Fibroblast of peridontal ligament (primary cell): Measurements from ENCODE around the gene PCBP3.
"Not testable (repeated sequence)": the region's sequence is repeated elsewhere in the genome, so short reads cannot be mapped to it uniquely, and the experiment has no call there.

ENCODE experiments used
- DNase-seq: peaks from one replicate; pipeline ENCODE4 v3.0.0-alpha.2; 2010; ENCODE audit errors: extremely low read depth

Gene PCBP3

DNA sequence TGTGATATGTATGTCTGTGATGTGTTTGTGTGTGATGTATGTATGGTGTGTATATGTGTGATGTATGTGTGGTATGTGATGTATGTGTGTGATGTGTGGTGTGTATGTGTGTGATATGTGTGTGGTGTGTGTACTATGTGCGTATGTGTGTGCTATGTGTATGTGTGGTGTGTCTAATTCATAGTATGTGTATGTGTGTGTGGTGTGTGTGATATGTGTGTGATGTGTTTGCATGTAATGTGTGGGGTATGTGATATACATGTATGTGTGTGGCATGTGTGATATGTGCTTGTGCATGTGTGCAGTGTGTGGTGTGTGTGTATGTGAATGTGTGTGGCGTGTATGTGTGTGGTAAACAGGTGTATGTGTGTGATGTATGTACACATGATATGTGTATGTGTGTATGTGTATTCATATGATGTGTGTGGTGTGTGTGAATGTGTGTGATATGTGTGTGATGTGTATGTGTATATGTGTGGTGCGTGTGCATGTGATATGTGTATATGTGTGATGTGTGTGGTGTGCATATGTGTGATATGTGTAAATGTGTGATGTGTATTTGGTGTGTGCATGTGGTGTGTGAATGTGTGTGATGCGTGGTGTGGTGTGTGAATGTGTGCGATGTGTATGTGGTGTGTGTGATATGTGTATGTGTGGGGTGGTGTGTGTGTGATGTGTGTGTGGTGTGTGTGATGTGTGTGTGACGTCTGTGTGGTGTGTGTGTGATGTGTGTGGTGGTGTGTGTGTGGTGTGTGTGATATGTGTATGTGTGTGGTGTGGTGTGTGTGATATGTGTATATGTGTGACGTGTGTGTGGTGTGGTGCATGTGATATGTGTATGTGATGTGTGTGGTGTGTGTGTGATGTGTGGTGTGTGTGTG lies 8.0 kb upstream of the PCBP3 start:
- DNase-seq, result no peak

DNA sequence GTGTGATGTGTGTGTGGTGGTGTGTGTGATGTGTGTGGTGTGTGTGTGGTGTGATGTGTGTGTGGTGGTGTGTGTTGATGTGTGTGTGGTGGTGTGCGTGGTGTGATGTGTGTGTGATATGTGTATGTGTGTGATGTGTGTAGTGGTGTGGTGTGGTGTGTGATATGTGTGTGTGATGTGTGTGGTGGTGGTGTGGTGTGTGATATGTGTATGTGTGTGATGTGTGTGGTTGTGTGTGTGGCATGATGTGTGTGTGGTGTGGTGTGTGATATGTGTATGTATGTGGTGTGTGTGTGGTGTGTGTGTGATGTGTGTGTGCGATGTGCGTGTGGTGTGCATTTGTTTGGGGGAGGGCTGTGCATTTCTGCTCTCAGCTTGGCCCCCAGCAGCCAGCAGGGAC lies 7.1 kb upstream of the PCBP3 start:
- no peak for DNase-seq

DNA sequence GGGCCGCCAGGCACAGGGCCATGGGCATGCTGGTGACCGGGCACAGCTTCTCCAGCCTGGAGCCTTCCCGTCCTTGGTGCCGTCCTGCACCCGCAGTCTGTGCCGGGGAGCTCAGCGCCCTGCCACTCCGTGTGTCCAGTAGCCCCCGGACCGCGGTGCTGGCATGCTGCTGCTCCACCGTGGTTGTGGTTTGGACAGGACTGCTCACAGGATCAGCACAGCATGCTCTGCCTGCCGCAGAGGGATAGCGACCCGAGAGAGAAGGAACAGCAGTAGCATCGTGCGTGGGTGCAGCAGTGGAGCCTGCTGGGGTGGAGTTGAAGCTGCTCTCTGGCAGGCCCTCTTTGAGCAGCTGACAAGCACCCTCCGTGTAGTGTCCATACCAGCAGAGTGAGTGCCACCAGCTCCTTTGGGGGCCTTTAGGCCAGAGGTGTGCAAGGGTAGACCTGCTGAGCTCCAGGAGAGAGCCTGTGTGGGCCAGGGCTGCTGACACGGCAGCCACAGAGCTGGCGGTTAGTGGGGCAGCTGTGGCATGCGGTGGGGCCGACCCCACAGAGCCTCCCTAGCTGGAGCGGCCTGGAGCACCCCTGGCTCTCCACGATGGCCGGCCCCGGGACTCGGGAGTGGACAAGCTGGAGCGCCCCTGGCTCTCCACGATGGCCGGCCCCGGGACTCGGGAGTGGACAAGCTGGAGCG lies 6.4 kb upstream of the PCBP3 start:
- no peak for DNase-seq

DNA sequence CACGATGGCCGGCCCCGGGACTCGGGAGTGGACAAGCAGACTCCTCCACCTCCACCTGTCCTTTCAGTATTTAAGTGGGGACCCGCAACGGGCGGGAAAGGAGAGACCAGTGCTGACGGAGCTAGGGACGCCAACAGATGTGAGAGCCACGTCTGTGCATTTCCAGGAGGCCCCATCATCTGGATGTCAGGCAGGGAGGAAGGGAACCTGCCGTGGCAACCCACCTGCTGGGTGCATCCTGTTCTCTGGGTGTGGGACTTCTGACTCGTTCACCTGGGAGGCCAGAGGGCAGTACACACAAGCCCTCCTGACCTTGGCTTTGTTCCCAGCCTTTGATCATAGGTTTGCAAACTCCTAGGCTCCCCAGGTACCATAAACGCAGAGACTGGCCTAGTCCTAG lies 5.6 kb upstream of the PCBP3 start:
- DNase-seq, result no peak

DNA sequence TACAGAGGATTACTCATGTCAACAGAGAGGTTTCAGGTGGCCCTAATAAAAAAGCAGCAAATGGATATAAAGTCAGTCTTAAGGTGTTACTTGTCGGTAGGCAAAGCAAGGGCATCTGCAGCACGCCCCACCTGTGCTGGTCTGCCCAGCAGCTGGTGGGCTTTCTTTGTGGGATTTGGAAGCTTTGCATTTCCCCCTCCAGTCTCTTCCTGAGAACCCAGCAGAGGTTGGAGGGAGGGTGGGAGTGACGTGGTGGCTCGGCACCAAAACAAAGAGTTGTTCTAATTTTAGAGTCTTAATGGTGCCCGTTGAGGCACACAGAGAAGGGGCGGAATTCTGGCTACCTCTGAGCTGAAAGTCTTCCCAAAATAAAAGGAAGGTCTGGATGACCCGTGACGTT lies 4.8 kb upstream of the PCBP3 start:
- no peak for DNase-seq

DNA sequence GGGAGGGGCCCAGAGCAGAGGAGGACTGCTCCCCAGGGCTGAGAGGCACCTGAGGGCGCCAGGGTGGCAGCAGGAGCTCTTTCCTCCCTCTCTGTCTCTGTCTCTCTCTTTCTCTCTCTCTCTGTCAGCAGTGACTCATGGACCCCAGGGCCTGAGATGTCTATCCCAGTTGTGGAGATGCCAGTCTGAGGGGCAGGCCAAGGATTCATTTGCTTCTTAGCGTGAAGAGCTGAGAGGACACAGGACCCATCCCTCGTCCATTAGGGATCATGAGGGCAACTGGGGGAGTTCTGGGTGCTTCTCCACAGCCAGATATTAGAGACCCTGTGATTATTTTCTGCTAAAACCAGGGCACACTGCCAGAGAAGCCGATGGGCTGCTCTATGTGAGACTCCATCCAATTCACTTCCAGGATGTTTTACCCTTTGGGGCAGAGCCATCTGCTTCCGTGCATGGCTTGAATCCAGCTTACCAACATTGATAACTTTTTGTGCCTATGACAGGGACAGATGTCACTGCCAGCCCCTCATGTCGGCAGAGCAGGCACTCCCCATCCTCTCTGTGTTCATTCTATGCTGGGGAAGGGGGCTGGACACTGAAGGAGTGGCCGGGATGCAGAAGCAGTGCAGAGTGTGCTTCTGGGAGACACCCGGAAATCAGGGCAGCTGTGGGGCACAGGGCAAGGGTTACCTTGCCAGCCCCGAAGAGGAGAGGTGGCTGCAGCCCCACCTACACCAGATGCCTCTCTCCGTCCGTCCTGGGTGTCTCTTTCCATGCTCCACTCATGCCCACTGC lies 4.1 kb upstream of the PCBP3 start:
- no peak for DNase-seq

DNA sequence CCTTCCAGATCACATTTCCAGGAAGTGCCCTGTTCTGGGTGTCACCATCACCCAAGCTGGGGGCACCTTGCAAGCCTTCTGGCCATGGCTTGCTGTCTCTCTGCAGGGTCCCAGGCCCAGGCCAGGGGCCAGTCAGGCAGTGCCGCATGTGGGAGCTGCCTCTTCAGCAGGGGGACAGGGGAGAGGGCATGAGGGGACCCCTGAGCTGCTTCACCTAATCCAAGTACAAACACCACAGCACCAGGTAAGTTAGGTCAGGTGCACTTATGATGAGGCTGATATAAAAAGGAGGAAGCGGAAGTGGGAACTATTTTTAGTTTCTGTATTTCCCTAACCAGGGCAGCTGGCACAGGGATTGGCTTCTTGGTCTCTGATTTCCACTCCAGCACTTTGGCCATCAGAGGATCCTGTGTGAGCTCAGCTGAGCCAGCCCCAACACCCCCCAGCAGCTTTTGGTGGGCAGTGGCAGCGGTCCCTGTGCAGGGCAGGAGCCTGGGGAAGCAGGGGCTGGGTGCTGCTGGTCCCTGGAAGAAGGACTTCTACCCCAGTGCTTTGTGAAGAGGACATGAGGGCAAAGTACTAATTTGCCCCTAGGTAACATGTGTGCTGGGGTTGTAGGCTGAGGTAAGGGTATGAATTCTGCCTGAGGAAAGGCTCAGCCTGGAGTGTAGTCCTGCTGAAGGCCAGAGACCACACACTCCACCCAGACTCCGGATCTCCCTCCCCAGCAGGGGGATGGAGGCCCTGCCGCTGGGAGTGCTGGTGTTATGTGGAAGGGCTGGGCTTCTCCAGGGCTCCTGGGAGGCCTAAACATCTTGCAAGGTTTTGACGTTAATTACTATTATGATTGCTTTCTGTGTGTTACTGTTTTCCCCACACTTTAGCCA lies 3.3 kb upstream of the PCBP3 start:
- no peak for DNase-seq

DNA sequence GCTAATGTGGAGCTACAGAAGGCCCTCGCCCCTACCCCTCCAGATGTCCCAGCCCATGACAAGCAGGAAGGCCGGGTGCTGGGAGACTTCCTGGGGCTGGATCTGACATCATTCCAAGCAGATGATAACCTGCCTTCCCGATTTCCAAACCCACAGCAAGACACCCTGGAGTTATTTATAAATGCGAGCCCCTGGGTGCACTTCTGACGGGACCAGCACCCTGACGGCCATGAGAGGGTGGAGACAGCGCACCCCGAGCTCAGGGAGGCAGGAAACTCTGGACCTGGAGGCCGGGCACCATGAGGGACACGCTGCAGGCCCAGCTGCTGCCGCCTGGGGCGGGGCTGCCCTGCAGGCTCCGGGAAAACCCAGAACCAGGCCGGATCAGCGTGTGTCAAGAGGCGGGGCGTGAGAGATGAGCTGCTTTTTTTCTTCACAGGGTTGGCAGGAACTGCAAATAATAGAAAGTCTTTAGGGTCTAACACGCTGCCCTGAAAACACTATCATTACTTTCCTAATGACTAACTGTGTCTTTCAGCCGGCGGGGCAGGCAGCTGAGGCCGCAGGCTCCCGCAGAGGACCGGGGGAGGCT lies 2.5 kb upstream of the PCBP3 start:
- no peak for DNase-seq

DNA sequence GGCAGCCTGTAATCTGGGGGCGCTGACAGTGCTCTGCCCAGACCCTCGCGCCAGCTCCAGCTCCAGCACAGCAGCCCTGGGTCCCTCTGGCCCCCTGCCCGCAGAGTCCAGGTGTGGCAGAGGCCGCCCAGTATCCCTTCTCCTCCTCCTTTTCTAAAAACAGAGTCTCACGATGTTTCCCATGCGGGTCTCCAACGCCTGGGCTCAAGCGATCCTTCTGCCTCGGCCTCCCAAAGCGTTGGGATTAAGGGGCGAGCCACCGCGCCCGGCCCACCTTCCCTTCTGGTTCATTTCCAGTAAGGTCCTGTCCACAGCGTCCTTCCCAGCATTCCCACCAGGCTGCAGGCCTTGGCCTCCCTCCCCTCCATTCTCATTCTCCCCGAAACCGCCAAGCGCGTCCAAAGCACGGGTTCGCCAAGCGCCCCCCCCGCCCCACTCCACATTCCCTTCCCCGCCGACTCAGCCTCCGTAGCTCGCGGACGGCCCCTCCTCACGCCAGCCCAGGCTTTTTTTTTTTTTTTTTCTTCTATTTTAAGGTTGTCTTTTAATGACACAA lies 2.0 kb upstream of the PCBP3 start:
- no peak for DNase-seq

DNA sequence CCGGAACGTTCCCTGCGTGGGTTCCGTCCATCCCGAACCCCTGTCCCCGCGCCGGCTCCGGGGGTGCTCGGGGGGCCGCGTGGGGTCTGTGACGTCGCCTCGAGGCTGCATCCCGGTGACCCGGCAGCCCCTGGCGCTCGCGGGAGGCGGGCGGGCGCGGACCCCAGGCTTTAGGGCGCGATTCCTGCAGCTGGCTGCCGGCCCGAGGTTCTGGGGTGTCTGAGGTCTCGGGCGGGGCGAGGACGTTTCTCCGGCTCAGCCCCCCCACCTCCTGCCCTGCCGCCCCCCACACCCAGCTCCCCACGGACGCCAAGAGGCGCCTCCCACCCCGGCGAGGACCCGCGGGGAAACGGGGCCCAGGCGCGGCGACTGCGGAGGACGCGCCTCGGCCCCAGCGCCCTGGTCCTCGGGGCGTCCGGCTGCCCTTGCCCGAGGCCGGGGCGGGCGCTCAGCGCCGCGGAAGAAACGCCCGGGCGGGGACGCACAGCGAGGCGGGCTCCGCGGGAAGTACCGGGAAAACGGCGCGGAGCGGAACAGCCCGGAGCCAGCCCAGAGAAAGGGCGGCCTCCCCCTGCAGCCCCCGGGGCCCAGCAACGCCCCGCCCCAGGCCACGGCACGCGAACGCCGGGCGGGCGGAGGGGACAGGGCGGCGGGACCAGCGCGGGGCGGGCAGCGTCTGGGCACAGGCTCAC lies 1.3 kb upstream of the PCBP3 start:
- no peak for DNase-seq

DNA sequence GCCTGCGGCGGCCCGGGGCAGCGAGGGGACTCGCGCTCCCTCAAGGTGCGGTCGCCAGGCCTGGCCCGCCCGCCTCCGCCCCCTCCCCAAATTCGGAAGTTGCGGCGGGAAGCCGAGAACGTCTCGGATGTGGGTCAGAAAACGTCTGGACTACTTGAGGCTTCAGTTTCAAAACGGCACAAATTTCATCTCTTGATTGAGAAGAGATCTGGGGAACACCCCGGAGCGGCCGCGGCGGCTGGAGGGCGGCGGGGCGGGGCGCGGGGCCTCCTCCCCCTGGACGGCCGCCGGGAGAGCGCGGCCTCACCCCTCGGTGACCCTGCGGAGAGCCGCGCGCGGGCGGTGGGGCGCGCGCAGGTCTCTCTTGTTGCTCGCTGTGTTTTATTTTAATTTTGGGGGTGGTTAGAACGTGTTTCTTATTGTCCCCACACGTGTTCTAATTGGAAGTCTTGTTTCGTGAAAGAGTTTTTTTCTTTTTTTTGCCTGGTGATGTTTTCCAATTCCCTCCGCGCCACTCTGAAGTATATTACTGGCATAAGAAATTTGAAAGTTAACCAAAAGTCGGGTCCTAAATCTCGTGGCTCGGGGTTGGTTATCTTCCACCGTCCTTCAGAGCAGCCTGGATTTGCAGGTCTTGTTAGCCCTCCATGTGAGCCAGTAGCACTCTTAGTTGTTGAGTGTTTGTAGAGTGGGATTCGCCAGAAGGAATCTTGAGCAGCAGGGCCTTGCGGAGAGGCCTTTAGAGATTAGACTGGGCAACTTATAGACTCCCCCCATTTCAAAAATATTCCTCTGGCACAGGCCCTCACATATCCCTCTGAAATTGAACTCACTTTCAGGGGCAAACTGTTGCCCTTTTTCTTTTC lies 749 bp downstream of the PCBP3 start:
- DNase-seq, result no peak

DNA sequence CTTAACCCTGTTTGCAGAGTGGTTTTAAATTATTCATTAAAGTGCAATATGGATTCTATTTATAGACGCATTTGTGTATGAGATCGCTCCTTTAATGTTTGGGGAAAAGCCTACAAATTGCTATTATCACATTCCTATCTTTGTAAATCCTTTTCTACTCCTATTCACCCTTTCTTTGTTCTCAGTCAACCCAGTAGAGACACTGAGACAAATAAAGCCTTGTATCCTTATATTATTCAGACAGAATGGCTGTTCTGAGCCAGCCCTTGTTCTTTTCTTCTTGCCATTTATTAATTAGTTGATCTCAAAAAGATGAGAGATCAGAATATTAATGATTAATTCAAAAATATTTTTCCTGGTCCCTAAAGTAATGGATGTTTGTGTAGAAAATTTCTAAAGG lies 8.4 kb downstream of the PCBP3 start:
- no peak for DNase-seq

DNA sequence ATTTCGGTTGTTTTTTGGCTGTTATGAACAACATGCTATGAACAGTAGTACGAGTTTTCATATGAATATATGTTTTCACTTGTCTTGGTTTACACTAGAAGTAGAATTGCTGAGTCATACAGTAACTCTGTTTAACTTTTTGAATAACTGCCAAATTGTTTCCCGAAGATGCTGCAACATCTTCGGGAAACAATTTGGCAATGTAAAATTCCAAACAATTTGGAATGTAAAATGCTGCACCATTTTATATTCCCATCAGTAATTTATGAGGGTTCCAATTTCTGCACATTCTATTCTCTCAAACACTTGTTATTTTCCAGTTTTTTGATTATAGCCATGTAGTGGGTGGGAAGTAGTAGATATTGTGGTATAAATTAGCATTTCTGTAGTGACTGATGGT lies 11.6 kb downstream of the PCBP3 start:
- peak; percentile 72 for DNase-seq

DNA sequence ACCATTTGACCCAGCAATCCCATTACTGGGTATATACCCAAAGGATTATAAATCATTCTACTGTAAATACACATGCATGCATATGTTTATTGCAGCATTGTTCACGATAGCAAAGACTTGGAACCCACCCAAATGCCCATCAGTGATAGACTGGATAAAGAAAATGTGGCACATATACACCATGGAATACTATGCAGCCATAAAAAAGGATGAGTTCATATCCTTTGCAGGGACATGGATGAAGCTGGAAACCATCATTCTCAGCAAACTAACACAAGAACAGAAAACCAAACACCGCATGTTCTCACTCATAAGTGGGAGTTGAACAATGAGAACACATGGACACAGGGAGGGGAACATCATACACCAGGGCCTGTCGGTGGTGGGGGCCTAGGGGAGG lies 12.6 kb downstream of the PCBP3 start:
- not testable (repeated sequence) for DNase-seq

DNA sequence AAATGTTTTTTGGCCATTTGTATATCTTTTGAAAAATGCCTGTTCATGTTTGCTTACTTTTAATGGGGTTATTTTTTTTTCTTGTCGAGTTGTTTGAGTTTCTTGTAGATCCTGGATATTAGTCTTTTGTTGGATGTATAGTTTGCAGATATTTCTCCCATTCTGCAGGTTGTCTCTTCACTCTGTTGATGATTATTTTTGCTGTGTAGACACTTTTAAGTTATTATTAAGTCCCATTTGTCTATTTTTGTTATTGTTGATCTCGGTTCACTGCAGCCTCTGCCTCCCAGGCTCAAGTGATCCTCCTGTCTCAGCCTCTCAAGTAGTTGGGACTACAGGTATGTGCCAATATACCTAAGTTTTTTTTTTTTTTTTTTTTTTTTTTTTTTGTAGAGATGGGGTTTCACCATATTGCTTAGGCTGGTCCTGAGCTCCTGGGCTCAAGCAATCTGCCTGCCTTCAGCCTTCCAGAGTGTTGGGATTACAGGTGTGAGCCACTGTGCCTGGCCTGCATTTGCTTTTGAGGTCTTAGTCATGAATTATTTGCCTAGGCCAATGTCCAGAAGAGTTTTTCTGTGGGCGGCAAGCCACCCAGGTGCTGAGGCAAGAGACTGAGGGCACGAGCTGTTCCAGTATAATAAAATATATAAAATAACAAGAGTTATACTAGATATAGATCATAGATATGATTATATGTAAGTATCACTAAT lies 18.5 kb downstream of the PCBP3 start:
- DNase-seq, result not testable (repeated sequence)

DNA sequence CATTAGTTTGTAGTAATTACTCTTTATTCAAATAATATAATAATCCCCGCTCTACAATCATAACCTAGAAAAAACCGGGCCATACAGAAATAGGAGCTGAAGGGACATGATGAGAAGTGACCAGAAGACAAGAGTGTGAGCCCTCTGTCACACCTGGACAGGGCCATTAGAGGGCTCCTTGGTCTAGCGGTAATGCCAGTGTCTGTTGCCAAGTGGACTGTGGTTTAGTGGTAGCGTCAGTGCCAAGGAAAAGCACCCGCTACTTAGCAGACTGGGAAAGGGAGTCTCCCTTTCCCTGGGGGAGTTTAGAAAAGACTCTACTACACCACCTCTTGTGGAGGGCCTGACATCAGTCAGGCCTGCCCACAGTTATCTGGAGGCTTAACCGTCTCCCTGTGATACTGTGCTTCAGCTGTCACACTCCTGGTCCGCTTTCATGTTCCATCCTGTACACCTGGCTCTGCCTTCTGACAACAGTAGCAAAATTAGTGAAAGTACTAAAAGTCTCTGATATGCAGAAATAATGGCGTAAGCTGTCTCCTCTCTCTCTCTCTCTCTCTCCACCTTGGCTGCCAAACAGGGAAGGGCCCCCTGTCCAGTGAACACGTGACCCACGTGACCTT lies 19.2 kb downstream of the PCBP3 start:
- DNase-seq, result not testable (repeated sequence)

DNA sequence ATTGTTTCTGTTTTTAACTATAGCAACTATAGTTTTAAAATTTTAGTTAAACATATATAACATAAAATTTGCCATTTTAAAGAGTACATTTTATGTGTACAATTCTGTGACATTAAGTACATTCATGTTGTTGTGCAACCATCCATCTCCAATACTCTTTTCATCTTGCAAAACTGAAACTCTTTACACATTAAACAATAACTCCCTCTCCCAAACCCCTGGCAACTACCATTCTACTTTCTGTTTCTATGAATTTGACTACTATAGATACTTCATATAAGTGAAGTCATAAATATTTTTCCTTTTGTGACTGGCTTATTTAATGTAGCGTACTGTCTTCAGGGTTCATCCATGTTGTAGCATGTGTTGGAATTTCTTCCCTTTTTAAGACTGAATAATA lies 25.9 kb downstream of the PCBP3 start:
- no peak for DNase-seq

DNA sequence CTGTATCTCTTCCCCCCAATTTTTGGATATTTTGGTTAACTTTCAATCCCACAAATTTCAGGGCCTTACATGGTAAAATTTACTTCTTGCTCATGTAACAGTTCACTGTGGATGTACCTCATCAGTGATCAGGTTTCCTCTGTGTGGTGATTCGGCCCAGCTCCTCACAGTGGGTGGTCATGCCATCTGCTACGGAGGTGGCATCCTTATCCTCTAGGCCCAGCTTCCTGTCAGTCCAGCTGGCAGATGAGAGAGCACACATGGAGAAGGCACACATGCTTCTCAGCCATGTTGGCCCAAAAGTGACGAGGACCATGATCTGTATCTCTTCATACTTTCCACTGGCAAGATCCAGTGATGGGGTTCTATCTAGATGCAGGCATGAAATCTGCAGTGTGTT lies 27.2 kb downstream of the PCBP3 start:
- DNase-seq, result no peak
